Fibroblast of lung (primary cell): Measurements from ENCODE around the gene NFASC. TPM values are rescaled to one million over a fixed set of nuclear protein-coding genes. Genes with fewer than 3 reads are reported as not detected.

Experiments used
- DNase-seq, 2 donors: peaks; one replicate each; pipeline versions ENCODE4 v3.0.0 to v3.0.0-alpha.2; 2010; ENCODE audit warnings: low read depth in 2 of 2
- H2AFZ ChIP-seq: 2 replicates; pipeline ENCODE4 v1.5.1; 2012; ENCODE audit warnings: low read length, control low read depth, inconsistent platforms
- H3K27ac ChIP-seq: 2 replicates; pipeline ENCODE4 v1.5.1; 2011; ENCODE audit warnings: low read length, control low read depth; ENCODE audit not compliant: insufficient read depth
- H3K27me3 ChIP-seq: 2 replicates; pipeline ENCODE4 v1.5.1; 2011; ENCODE audit warnings: mild to moderate bottlenecking, low read length; ENCODE audit not compliant: control insufficient read depth, insufficient read depth
- H3K36me3 ChIP-seq: 2 replicates; pipeline ENCODE4 v1.5.1; 2011; ENCODE audit warnings: low read length; ENCODE audit not compliant: control insufficient read depth, insufficient read depth
- H3K4me1 ChIP-seq: 2 replicates; pipeline ENCODE4 v1.5.1; 2011; ENCODE audit warnings: low read length; ENCODE audit not compliant: control insufficient read depth, insufficient read depth; ENCODE audit errors: extremely low read depth
- H3K4me2 ChIP-seq: 2 replicates; pipeline ENCODE4 v1.5.1; 2011; ENCODE audit warnings: low read length, control low read depth; ENCODE audit not compliant: insufficient read depth; ENCODE audit errors: extremely low read depth
- H3K4me3 ChIP-seq, 4 experiments: fragments of 200-600 bp in 1 of 4; sonication (generic) in 1 of 4; replicated peaks in 1 of 4; 2 replicates each; pipeline ENCODE4 v1.5.1; 2011 to 2016; ENCODE audit warnings: low read length in 4 of 4, low read depth in 3 of 4, mild to moderate bottlenecking in 3 of 4, control low read depth in 2 of 4, inconsistent platforms in 1 of 4, mixed read lengths in 1 of 4; ENCODE audit not compliant: insufficient read depth in 1 of 4; ENCODE audit errors: control extremely low read depth in 1 of 4
- H3K79me2 ChIP-seq: 2 replicates; pipeline ENCODE4 v1.5.1; 2012; ENCODE audit warnings: mild to moderate bottlenecking, low read length, inconsistent platforms; ENCODE audit not compliant: control insufficient read depth, insufficient read depth
- H3K9ac ChIP-seq: 2 replicates; pipeline ENCODE4 v1.5.1; 2011; ENCODE audit warnings: mild to moderate bottlenecking, low read length, control low read depth; ENCODE audit not compliant: insufficient read depth
- H3K9me3 ChIP-seq: 2 replicates; pipeline ENCODE4 v1.5.1; 2012; ENCODE audit warnings: low read depth, low read length; ENCODE audit not compliant: control insufficient read depth, insufficient read depth
- H4K20me1 ChIP-seq: 2 replicates; pipeline ENCODE4 v1.5.1; 2011; ENCODE audit warnings: low read length; ENCODE audit not compliant: control insufficient read depth, insufficient read depth; ENCODE audit errors: extremely low read depth
- CTCF ChIP-seq, 2 donors: IDR thresholded peaks in 1 of 2; conservative IDR thresholded peaks in 1 of 2; 1 replicate in 1 of 2; 2 replicates in 1 of 2; pipeline ENCODE4 v1.5.1; 2011 to 2012; ENCODE audit warnings: low read length in 2 of 2, control low read depth in 1 of 2, inconsistent platforms in 1 of 2, low read depth in 1 of 2, mild to moderate bottlenecking in 1 of 2
- EZH2 ChIP-seq: IDR thresholded peaks from 2 replicates; pipeline ENCODE4 v1.5.1; 2012; ENCODE audit warnings: low read length, control low read depth, mild to moderate bottlenecking; ENCODE audit errors: missing control alignments
- polyA plus RNA-seq, 2 donors: library from polyadenylated mRNA; depleted of rRNA in 1 of 2; stranded (reverse) in 1 of 2; unstranded in 1 of 2; fragments of >200 nt; gene quantifications; 2 replicates each; pipeline ENCODE4 v1.2.1, GENCODE V29; 2011 to 2012; ENCODE audit warnings: missing spikeins in 1 of 2
- total RNA-seq: library from RNA; depleted of rRNA; stranded (reverse); fragments of >200 nt; gene quantifications from 2 replicates; pipeline ENCODE4 v1.2.1, GENCODE V29; 2014

NFASC gene
- total and polyA plus RNA-seq, 2 donors (not counting 1 experiment from before 2014, with no cell fraction given): 13.4 to 16.5 TPM

GRCh38 chr1:204947338-204947737 lies 76.7 kb downstream of the NFASC start:
- no peaks in the 10 kb centered on the region for H4K20me1 ChIP-seq
- no peak for TF ChIP-seq EZH2
- no peak for TF ChIP-seq CTCF (conservative IDR thresholded peaks at IDR 0.05 in 1 of 2, IDR thresholded peaks at IDR 0.05 in 1 of 2; ENCODE audit: low read depth in 1 of 2, low read length in 2 of 2)
- H3K79me2 ChIP-seq: no peaks in the 10 kb centered on the region
- no peak overlapping the region for H3K4me3 ChIP-seq
- H3K27ac ChIP-seq: no peak overlapping the region
- no peaks in the 10 kb centered on the region for H3K9me3 ChIP-seq
- H2AFZ ChIP-seq: no peak overlapping the region
- no peak overlapping the region for H3K4me2 ChIP-seq
- no peaks in the 10 kb centered on the region for H3K4me1 ChIP-seq
- H3K27me3 ChIP-seq: no peaks in the 10 kb centered on the region
- H3K9ac ChIP-seq: no peak overlapping the region
- no peak for DNase-seq
- H3K36me3 ChIP-seq: no peaks in the 10 kb centered on the region

GRCh38 chr1:204947747-204948146 lies 77.1 kb downstream of the NFASC start:
- H3K9me3 ChIP-seq: no peaks in the 10 kb centered on the region
- no peak overlapping the region for H3K9ac ChIP-seq
- no peak for DNase-seq
- H3K36me3 ChIP-seq: no peaks in the 10 kb centered on the region
- H3K4me3 ChIP-seq: no peak overlapping the region
- no peaks in the 10 kb centered on the region for H3K4me1 ChIP-seq
- H3K27ac ChIP-seq: no peak overlapping the region
- H3K4me2 ChIP-seq: no peak overlapping the region
- H2AFZ ChIP-seq: no peak overlapping the region
- H3K79me2 ChIP-seq: no peaks in the 10 kb centered on the region
- TF ChIP-seq CTCF (conservative IDR thresholded peaks at IDR 0.05 in 1 of 2, IDR thresholded peaks at IDR 0.05 in 1 of 2; ENCODE audit: low read depth in 1 of 2, low read length in 2 of 2) (no peak), EZH2 (no peak)
- H3K27me3 ChIP-seq: no peaks in the 10 kb centered on the region
- H4K20me1 ChIP-seq: no peaks in the 10 kb centered on the region

- Histone ChIP-seq H3K4me3 (no peak overlapping the region), H3K27me3 (no peaks in the 10 kb centered on the region), H3K4me2 (no peak overlapping the region), H3K4me1 (no peaks in the 10 kb centered on the region), H2AFZ (no peak overlapping the region), H3K27ac (no peak overlapping the region), H3K9me3 (no peaks in the 10 kb centered on the region), H3K36me3 (no peaks in the 10 kb centered on the region), H3K9ac (no peak overlapping the region), H3K79me2 (no peaks in the 10 kb centered on the region), H4K20me1 (no peaks in the 10 kb centered on the region)
- DNase-seq: no peak
- TF ChIP-seq EZH2: no peak
- TF ChIP-seq CTCF (conservative IDR thresholded peaks at IDR 0.05 in 1 of 2, IDR thresholded peaks at IDR 0.05 in 1 of 2; ENCODE audit: low read depth in 1 of 2, low read length in 2 of 2): no peak
Measured at GRCh38 chr1:204950353-204951001, 79.8 kb downstream of the NFASC start.
